MM.1S (cell line): ENCODE measurements around the gene TOPAZ1.
"Not testable (repeated sequence)": the region's sequence is repeated elsewhere in the genome, so short reads cannot be mapped to it uniquely, and the experiment has no call there.

ENCODE experiments used
- DNase-seq: peaks from one replicate; pipeline ENCODE4 v3.0.0-alpha.2; 2015
- H2AFZ ChIP-seq: fragments of 300-600 bp; sonication (generic); 2 replicates; pipeline ENCODE4 v1.6.0; 2016; ENCODE audit warnings: antibody characterized with exemption, low read length
- H3F3A ChIP-seq: fragments of 300-600 bp; sonication (generic); 2 replicates; pipeline ENCODE4 v1.6.1; 2016; ENCODE audit warnings: mild to moderate bottlenecking, antibody characterized with exemption, low read length, moderate library complexity, mixed read lengths; ENCODE audit not compliant: insufficient read depth
- H3K27ac ChIP-seq: fragments of 300-600 bp; sonication (generic); 2 replicates; pipeline ENCODE4 v1.5.1; 2016; ENCODE audit warnings: mild to moderate bottlenecking, low read length
- H3K27me3 ChIP-seq: fragments of 300-600 bp; sonication (generic); replicated peaks from 2 replicates; pipeline ENCODE4 v1.6.0; 2016; ENCODE audit warnings: low read length; ENCODE audit not compliant: insufficient read depth
- H3K36me3 ChIP-seq: fragments of 300-600 bp; sonication (generic); replicated peaks from 2 replicates; pipeline ENCODE4 v1.6.1; 2016; ENCODE audit warnings: mild to moderate bottlenecking, low read length, mixed read lengths; ENCODE audit not compliant: insufficient read depth
- H3K4me1 ChIP-seq: fragments of 300-600 bp; sonication (generic); 2 replicates; pipeline ENCODE4 v1.6.1; 2016; ENCODE audit warnings: low read length, mixed read lengths
- H3K4me2 ChIP-seq: fragments of 300-600 bp; sonication (generic); 2 replicates; pipeline ENCODE4 v1.6.0; 2016; ENCODE audit warnings: low read depth, low read length
- H3K4me3 ChIP-seq: fragments of 300-600 bp; sonication (generic); 2 replicates; pipeline ENCODE4 v1.5.1; 2016; ENCODE audit warnings: low read length, mixed read lengths
- H3K79me2 ChIP-seq: fragments of 300-600 bp; sonication (generic); 2 replicates; pipeline ENCODE4 v1.6.1; 2016; ENCODE audit warnings: mixed run types, low read length, mixed read lengths
- H3K9ac ChIP-seq: fragments of 300-600 bp; sonication (generic); 2 replicates; pipeline ENCODE4 v1.6.1; 2016; ENCODE audit warnings: low read length, mixed read lengths
- H3K9me2 ChIP-seq: fragments of 300-600 bp; sonication (generic); replicated peaks from 2 replicates; pipeline ENCODE4 v1.6.1; 2016; ENCODE audit warnings: mild to moderate bottlenecking, low read length, mixed read lengths; ENCODE audit not compliant: insufficient read depth
- H3K9me3 ChIP-seq: fragments of 300-600 bp; sonication (generic); replicated peaks from 2 replicates; pipeline ENCODE4 v1.6.1; 2016; ENCODE audit warnings: mild to moderate bottlenecking, low read length, mixed read lengths; ENCODE audit not compliant: insufficient read depth
- H4K20me1 ChIP-seq: fragments of 300-600 bp; sonication (generic); 2 replicates; pipeline ENCODE4 v1.6.1; 2016; ENCODE audit warnings: mild to moderate bottlenecking, low read length, moderate library complexity, mixed read lengths; ENCODE audit not compliant: insufficient read depth
- CTCF ChIP-seq: fragments of 300-600 bp; sonication (generic); IDR thresholded peaks from 2 replicates; pipeline ENCODE4 v1.5.1; 2016; ENCODE audit warnings: antibody characterized with exemption, low read length, mixed read lengths
- EZH2 ChIP-seq: fragments of 300-600 bp; sonication (generic); optimal IDR thresholded peaks from 2 replicates; pipeline ENCODE3; 2017; ENCODE audit warnings: low read depth, mild to moderate bottlenecking, antibody characterized with exemption, low read length, mixed read lengths
- EZH2phosphoT487 ChIP-seq: fragments of 300-600 bp; sonication (generic); IDR thresholded peaks from 2 replicates; pipeline ENCODE4 v1.6.1; 2018; ENCODE audit warnings: antibody characterized with exemption, low read length

Gene TOPAZ1

DNA sequence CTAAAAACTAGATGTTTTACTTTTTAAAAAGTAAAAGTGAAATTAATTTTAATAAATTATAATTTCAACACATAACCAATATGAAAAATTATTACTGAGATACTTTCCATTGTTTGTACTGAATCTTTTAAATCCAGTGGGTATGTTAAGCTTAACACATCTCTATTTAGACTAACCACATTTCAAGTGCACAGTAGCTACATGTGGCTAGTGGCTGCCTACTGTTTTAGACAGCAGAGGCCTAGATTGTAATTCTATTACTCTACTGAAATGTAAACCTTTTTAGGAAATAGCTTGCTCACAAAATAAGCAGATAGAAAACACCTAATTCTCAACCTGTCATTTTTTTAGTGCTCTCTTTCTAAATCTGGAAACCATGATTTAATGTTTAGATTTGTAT is 101.7 kb downstream of the TOPAZ1 start:
- Histone ChIP-seq H3K4me2 (no peak overlapping the region), H3K79me2 (peaks cover 20% of the 10 kb centered on the region), H2AFZ (no peak overlapping the region), H3K9ac (no peak overlapping the region), H3K4me1 (peaks cover 7% of the 10 kb centered on the region; the same call in 1 of the 2 replicates), H3K9me3 (no peaks in the 10 kb centered on the region), H3K27me3 (no peaks in the 10 kb centered on the region), H3K9me2 (no peaks in the 10 kb centered on the region), H3K27ac (no peak overlapping the region), H3K4me3 (no peak overlapping the region), H4K20me1 (no peaks in the 10 kb centered on the region), H3F3A (peaks cover 6% of the 10 kb centered on the region; the same call in 1 of the 2 replicates), H3K36me3 (no peaks in the 10 kb centered on the region)
- TF ChIP-seq CTCF (no peak), EZH2phosphoT487 (no peak), EZH2 (no peak)
- DNase-seq = no peak

DNA sequence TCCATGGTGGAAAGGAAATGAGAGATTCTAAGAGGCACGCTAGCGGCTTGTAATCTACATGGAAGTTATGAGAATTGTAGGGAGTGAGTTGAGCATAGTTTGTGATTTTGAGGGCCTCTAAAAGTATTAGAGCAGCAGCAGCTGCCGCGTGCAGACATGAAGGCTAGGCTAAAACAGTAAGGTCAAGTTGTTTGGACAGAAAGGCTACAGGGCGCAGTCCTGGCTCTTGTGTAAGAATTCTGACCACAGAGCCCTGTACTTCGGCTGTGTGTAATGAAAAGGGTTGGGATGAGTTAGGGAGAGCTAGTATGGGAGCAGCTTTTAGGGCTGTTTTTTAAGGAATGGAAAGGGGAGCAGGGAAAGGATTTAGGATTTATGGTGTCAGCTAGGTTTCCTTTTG is 104.9 kb downstream of the TOPAZ1 start:
- H3K27me3 ChIP-seq, H2AFZ ChIP-seq, H3K4me1 ChIP-seq, H4K20me1 ChIP-seq, H3F3A ChIP-seq, H3K4me3 ChIP-seq, H3K9me3 ChIP-seq, H3K27ac ChIP-seq, H3K36me3 ChIP-seq, DNase-seq, H3K79me2 ChIP-seq, H3K9ac ChIP-seq, H3K9me2 ChIP-seq, H3K4me2 ChIP-seq: not testable (repeated sequence)

DNA sequence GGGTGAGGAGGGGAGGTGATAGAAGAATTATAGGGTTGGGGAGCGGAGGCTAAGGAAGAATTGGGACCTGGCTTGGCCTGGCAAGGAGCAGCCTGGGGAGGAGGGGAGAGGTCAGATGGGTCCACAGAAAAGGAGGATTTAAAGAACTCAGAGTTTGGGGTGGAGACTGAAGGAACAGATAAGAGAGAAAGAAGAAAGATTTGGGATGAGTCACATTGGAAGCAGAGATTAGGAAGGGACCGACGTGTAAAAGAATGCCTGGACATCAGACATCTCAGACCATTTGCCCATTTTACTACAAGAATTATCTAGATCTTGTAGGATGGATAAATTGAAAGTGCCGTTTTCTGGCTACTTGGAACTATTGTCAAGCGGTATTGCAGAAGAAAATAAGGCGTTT is 107.3 kb downstream of the TOPAZ1 start:
- Histone ChIP-seq H2AFZ (no peak overlapping the region), H3K4me3 (no peak overlapping the region), H3K4me2 (no peak overlapping the region), H3K79me2 (no peaks in the 10 kb centered on the region), H3K9me2 (no peaks in the 10 kb centered on the region), H4K20me1 (no peaks in the 10 kb centered on the region), H3K9ac (no peak overlapping the region), H3K4me1 (no peaks in the 10 kb centered on the region), H3K36me3 (no peaks in the 10 kb centered on the region), H3K9me3 (no peaks in the 10 kb centered on the region), H3F3A (no peaks in the 10 kb centered on the region), H3K27ac (no peak overlapping the region), H3K27me3 (no peaks in the 10 kb centered on the region)
- no peak for DNase-seq
- no peak for TF ChIP-seq EZH2phosphoT487
- TF ChIP-seq CTCF = no peak
- no peak for TF ChIP-seq EZH2

DNA sequence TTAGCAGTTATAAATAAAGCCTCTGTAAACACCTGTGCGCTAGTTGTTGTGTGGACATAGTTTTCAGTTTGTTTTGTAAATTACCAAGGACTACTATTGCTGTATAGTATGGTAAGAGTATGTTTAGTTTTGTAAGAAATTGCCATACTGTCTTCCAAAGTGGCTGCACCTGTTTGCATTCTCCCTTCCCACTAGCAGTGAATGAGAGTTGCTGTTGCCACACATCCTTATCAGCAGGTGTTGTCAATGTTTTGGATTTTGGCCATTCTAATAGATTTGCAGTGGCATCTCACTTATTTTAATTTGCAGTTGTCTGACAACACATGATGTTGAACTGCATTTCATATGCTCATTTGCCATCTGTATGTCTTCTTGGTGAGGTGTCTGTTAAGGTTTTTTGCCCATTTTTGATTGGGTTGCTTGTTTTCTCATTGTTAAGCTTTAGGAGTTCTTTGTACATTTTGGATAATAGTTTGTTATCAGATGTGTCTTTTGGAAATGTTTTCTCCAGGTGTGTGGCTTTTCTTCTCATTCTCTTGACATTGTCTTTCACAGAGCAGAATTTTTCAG is 111.8 kb downstream of the TOPAZ1 start:
- H3K79me2 ChIP-seq = no peaks in the 10 kb centered on the region
- no peaks in the 10 kb centered on the region for H3K27me3 ChIP-seq

More for the DNA sequence above, 111.8 kb downstream of the TOPAZ1 start:
- H3K4me3 ChIP-seq = no peak overlapping the region
- H2AFZ ChIP-seq = no peak overlapping the region
- H3K4me1 ChIP-seq = no peaks in the 10 kb centered on the region
- TF ChIP-seq EZH2phosphoT487 (no peak), EZH2 (no peak), CTCF (no peak)
- H3F3A ChIP-seq = no peaks in the 10 kb centered on the region
- no peaks in the 10 kb centered on the region for H4K20me1 ChIP-seq
- H3K9me3 ChIP-seq = no peaks in the 10 kb centered on the region
- no peak for DNase-seq
- no peak overlapping the region for H3K4me2 ChIP-seq
- H3K9me2 ChIP-seq = no peaks in the 10 kb centered on the region
- H3K27ac ChIP-seq = no peak overlapping the region
- no peaks in the 10 kb centered on the region for H3K36me3 ChIP-seq
- H3K9ac ChIP-seq = no peak overlapping the region
